Activated CD8-positive, alpha-beta T cell treated with anti-CD3 and anti-CD28 coated beads for 36 hours (primary cell): ENCODE data around the gene TTC28. TPM values are rescaled to one million over a fixed set of nuclear protein-coding genes. Genes with fewer than 3 reads are reported as not detected.

Experiments
- ATAC-seq: fragments of 200-7000 bp; cut with Tn5 transposase; one replicate; pipeline ENCODE4 v1.10.0; 2021; ENCODE audit warnings: mild to moderate bottlenecking, moderate library complexity
- CTCF ChIA-PET: fragments of 350-600 bp; sonication (Branson Sonifier 250); formaldehyde crosslinking; loops from one replicate; lab custom pipeline; 2021; ENCODE audit warnings: antibody characterized with exemption; lab: Charles Lee
- POLR2A ChIA-PET: fragments of 350-600 bp; sonication (Branson Sonifier 250); formaldehyde crosslinking; loops from one replicate; lab custom pipeline; 2021; ENCODE audit warnings: antibody characterized with exemption; lab: Charles Lee
- DNase-seq: peaks from one replicate; pipeline ENCODE4 v3.0.0-alpha.2; 2020
- H3K27ac Mint-ChIP-seq: one replicate; pipeline ENCODE4 v1.8.0; 2021; ENCODE audit warnings: mild to moderate bottlenecking, mixed read lengths
- H3K27me3 Mint-ChIP-seq: one replicate; pipeline ENCODE4 v1.8.0; 2021; ENCODE audit warnings: mixed read lengths
- H3K36me3 Mint-ChIP-seq: one replicate; pipeline ENCODE4 v1.8.0; 2021; ENCODE audit warnings: low read depth, mixed read lengths
- H3K4me1 Mint-ChIP-seq: one replicate; pipeline ENCODE4 v1.8.0; 2021; ENCODE audit warnings: low read depth, mixed read lengths
- H3K4me3 Mint-ChIP-seq: one replicate; pipeline ENCODE4 v1.8.0; 2021; ENCODE audit warnings: mild to moderate bottlenecking, moderate library complexity, mixed read lengths
- H3K9me3 Mint-ChIP-seq: one replicate; pipeline ENCODE4 v1.8.0; 2021; ENCODE audit warnings: mixed read lengths
- CTCF ChIP-seq: fragments of 200-600 bp; IDR thresholded peaks from one replicate; pipeline ENCODE4 v1.8.0; 2022; ENCODE audit warnings: antibody characterized with exemption, mild to moderate bottlenecking
- intact Hi-C: fragments of 100-400 bp; cut with micrococcal nuclease; formaldehyde crosslinking; loops from one replicate; pipeline ENCODE4 v1.10.0; 2022
- total RNA-seq, 2 experiments: library from RNA; stranded (reverse); gene quantifications; one replicate each; pipeline ENCODE4 v1.2.3, GENCODE V29; 2021

The TTC28 gene
- total RNA-seq, 2 experiments from 2014 or later = 0.58 to 1.9 TPM

GRCh38 chr22:28106617-28107016, 573.0 kb downstream of the TTC28 start:
- intact Hi-C loops = no loop called here
- H3K9me3 Mint-ChIP-seq = no peaks in the 10 kb centered on the region
- no peak overlapping the region for H3K27ac Mint-ChIP-seq
- H3K4me3 Mint-ChIP-seq = no peak overlapping the region
- H3K27me3 Mint-ChIP-seq = no peaks in the 10 kb centered on the region
- no peaks in the 10 kb centered on the region for H3K4me1 Mint-ChIP-seq
- no peak for TF ChIP-seq CTCF
- no peak for DNase-seq
- H3K36me3 Mint-ChIP-seq = no peaks in the 10 kb centered on the region
- POLR2A ChIA-PET = no interaction called here
- no peak for ATAC-seq
- CTCF ChIA-PET = no interaction called here

- TF ChIP-seq CTCF = no peak
- Mint-ChIP-seq H3K27me3 (no peaks in the 10 kb centered on the region), H3K36me3 (no peaks in the 10 kb centered on the region), H3K9me3 (no peaks in the 10 kb centered on the region), H3K4me3 (no peak overlapping the region), H3K4me1 (no peaks in the 10 kb centered on the region), H3K27ac (no peak overlapping the region)
- ChIA-PET POLR2A (no interaction called here), CTCF (no interaction called here)
- ATAC-seq (no peak), DNase-seq (no peak)
- intact Hi-C loops = no loop called here
These were observed 573.7 kb downstream of the TTC28 start for GRCh38 chr22:28105988-28106387.

- DNase-seq (peak; percentile 2), ATAC-seq (no peak)
- intact Hi-C loops = no loop called here
- no peak overlapping the region for H3K27ac Mint-ChIP-seq
- H3K4me1 Mint-ChIP-seq = no peaks in the 10 kb centered on the region
- POLR2A ChIA-PET = no interaction called here
- no peak for TF ChIP-seq CTCF
- CTCF ChIA-PET = no interaction called here
- no peak overlapping the region for H3K4me3 Mint-ChIP-seq
- no peaks in the 10 kb centered on the region for H3K9me3 Mint-ChIP-seq
- no peaks in the 10 kb centered on the region for H3K27me3 Mint-ChIP-seq
- H3K36me3 Mint-ChIP-seq = no peaks in the 10 kb centered on the region
These were observed 574.2 kb downstream of the TTC28 start for GRCh38 chr22:28105413-28105812.

- CTCF ChIA-PET = no interaction called here
- POLR2A ChIA-PET = no interaction called here
- Mint-ChIP-seq H3K4me3 (no peak overlapping the region), H3K9me3 (no peaks in the 10 kb centered on the region), H3K4me1 (no peaks in the 10 kb centered on the region), H3K27ac (no peak overlapping the region), H3K36me3 (no peaks in the 10 kb centered on the region), H3K27me3 (no peaks in the 10 kb centered on the region)
- intact Hi-C loops = no loop called here
- ATAC-seq (no peak), DNase-seq (no peak)
- no peak for TF ChIP-seq CTCF
These were observed 576.0 kb downstream of the TTC28 start for GRCh38 chr22:28103596-28103995.

GRCh38 chr22:28102151-28102812, 577.4 kb downstream of the TTC28 start:
- POLR2A ChIA-PET = no interaction called here
- no peak for TF ChIP-seq CTCF
- ATAC-seq (no peak), DNase-seq (no peak)
- Mint-ChIP-seq H3K27me3 (no peaks in the 10 kb centered on the region), H3K27ac (no peak overlapping the region), H3K4me3 (no peak overlapping the region), H3K36me3 (no peaks in the 10 kb centered on the region), H3K4me1 (no peaks in the 10 kb centered on the region), H3K9me3 (no peaks in the 10 kb centered on the region)
- intact Hi-C loops = no loop called here
- CTCF ChIA-PET = no interaction called here
